Stomach (tissue), 4 donors: Measurements from ENCODE around the gene CPED1.

Source experiments
- POLR2AphosphoS5 ChIP-seq, 3 donors: sonication (generic); formaldehyde crosslinking; IDR thresholded peaks; one replicate each; pipeline ENCODE4 v1.6.1; 2016; ENCODE audit warnings: antibody characterized with exemption in 3 of 3
- TF ChIP-seq, protein P1 (sequence below), 7 experiments: fragments of 450-650 bp in 4 of 7; fragments of 200-600 bp in 3 of 7; sonication (generic) in 3 of 7; IDR thresholded peaks; one replicate each; pipeline ENCODE4 v1.5.1; 2016 to 2019; ENCODE audit warnings: antibody characterized with exemption in 7 of 7, control low read depth in 2 of 7, mild to moderate bottlenecking in 1 of 7

DNA sequence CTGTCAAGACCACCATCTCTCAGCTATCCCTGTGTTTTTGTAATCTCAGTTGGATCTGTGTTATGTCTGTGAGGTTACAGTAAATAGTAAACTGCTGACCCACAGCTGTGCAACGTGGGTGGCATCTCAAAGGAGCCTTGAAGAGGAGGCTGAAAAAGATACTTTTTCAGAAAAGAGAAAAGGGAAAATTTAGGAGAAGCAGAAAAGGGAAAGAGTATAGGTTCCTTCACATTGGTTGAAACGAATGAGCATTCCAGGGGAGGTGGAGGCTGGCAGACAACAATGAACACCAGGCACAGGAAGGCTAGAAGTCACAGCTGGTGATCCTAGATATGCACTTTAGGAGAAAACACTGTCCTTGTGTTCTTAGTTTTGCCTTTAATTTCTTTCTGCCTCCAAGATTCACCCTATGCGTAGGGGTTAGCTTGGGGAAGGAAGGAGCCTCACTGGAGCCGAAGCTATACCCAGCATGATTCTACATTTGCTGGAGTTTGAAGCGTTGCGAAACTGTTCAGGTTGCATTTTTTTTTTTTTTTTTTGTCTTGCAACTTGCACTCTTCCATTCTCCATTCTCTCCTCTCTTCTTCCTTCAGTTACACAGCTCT lies 18.3 kb downstream of the CPED1 start:
- TF ChIP-seq, protein P1, sequence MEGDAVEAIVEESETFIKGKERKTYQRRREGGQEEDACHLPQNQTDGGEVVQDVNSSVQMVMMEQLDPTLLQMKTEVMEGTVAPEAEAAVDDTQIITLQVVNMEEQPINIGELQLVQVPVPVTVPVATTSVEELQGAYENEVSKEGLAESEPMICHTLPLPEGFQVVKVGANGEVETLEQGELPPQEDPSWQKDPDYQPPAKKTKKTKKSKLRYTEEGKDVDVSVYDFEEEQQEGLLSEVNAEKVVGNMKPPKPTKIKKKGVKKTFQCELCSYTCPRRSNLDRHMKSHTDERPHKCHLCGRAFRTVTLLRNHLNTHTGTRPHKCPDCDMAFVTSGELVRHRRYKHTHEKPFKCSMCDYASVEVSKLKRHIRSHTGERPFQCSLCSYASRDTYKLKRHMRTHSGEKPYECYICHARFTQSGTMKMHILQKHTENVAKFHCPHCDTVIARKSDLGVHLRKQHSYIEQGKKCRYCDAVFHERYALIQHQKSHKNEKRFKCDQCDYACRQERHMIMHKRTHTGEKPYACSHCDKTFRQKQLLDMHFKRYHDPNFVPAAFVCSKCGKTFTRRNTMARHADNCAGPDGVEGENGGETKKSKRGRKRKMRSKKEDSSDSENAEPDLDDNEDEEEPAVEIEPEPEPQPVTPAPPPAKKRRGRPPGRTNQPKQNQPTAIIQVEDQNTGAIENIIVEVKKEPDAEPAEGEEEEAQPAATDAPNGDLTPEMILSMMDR (IDR thresholded peaks at IDR 0.05): no peak
- TF ChIP-seq POLR2AphosphoS5 (IDR thresholded peaks at IDR 0.05): no peak
